A549 (cell line): ENCODE results near the gene CFAP99. TPM values are rescaled to one million over a fixed set of nuclear protein-coding genes. Genes with fewer than 3 reads are reported as not detected.
"Not testable (repeated sequence)": the region's sequence is repeated elsewhere in the genome, so short reads cannot be mapped to it uniquely, and the experiment has no call there.

Source experiments
- ATAC-seq, 2 experiments: fragments of 200-7000 bp in 1 of 2; fragments of >200 bp in 1 of 2; cut with Nextera tagmentation in 1 of 2; cut with Tn5 transposase in 1 of 2; 3 replicates each; pipeline versions ENCODE4 v1.8.0 to v1.9.1; 2018 to 2020; ENCODE audit warnings: mild to moderate bottlenecking in 1 of 2, moderate library complexity in 1 of 2
- CTCF ChIA-PET: fragments of 300-600 bp; sonication (Branson Sonifier 250); formaldehyde crosslinking; extraction: SDS; loops from one replicate; lab custom pipeline; 2021; ENCODE audit warnings: antibody characterized with exemption, inconsistent platforms; lab: Yijun Ruan, JAX
- POLR2A ChIA-PET: fragments of 350-600 bp; formaldehyde crosslinking; extraction: SDS; loops from one replicate; lab custom pipeline; 2021; ENCODE audit warnings: antibody characterized with exemption, inconsistent platforms; lab: Yijun Ruan, JAX
- DNase-seq, 2 experiments: peaks; one replicate each; pipeline versions ENCODE4 v3.0.0 to v3.0.0-alpha.2; 2011 to 2016; ENCODE audit warnings: low read depth in 1 of 2, low spot score in 1 of 2
- FAIRE-seq: peaks from 2 replicates; lab custom pipeline; 2011; peaks lifted over from hg19 to GRCh38; lab: Jason Lieb, UNC
- H3K27ac ChIP-seq, 2 experiments: fragments of >200 bp; sonication (Bioruptor Twin); formaldehyde crosslinking; 3 replicates each; pipeline ENCODE4 v1.5.1; 2016 to 2017
- H3K4me1 ChIP-seq: fragments of >200 bp; sonication (Bioruptor Twin); formaldehyde crosslinking; 3 replicates; pipeline ENCODE4 v1.6.1; 2016
- H3K4me2 ChIP-seq: fragments of >200 bp; sonication (Bioruptor Twin); formaldehyde crosslinking; 3 replicates; pipeline ENCODE4 v1.6.1; 2016
- H3K4me3 ChIP-seq: fragments of >200 bp; sonication (Bioruptor Twin); formaldehyde crosslinking; 3 replicates; pipeline ENCODE4 v1.5.1; 2016
- H3K9me3 ChIP-seq: fragments of >200 bp; sonication (Bioruptor Twin); formaldehyde crosslinking; 3 replicates; pipeline ENCODE4 v1.6.1; 2016
- CEBPB ChIP-seq, 2 experiments: fragments of >200 bp in 1 of 2; sonication (Bioruptor Twin) in 1 of 2; formaldehyde crosslinking in 1 of 2; IDR thresholded peaks; 2 replicates each; pipeline ENCODE4 v1.6.1; 2012 to 2016
- CHD4 ChIP-seq: fragments of 200-600 bp; sonication (generic); IDR thresholded peaks from 2 replicates; pipeline ENCODE4 v1.6.1; 2016; ENCODE audit warnings: antibody characterized with exemption, mild to moderate bottlenecking, borderline replicate concordance
- CTCF ChIP-seq: fragments of >200 bp; sonication (Bioruptor Twin); formaldehyde crosslinking; IDR thresholded peaks from 3 replicates; pipeline ENCODE4 v1.5.1; 2016
- EHF ChIP-seq: fragments of 250-450 bp; sonication (Bioruptor Pico); IDR thresholded peaks from 2 replicates; pipeline ENCODE4 v1.5.0; 2020; ENCODE audit warnings: mild to moderate bottlenecking
- ESRRA ChIP-seq: fragments of 150-350 bp; IDR thresholded peaks from 2 replicates; pipeline ENCODE4 v1.6.1; 2014; ENCODE audit warnings: mild to moderate bottlenecking, low read length, borderline replicate concordance
- FOSL2 ChIP-seq, 2 experiments: fragments of 450-650 bp in 1 of 2; fragments of >200 bp in 1 of 2; sonication (Bioruptor Twin) in 1 of 2; formaldehyde crosslinking; IDR thresholded peaks; 2 replicates each; pipeline versions ENCODE4 v1.5.0 to v1.6.1; 2016 to 2020; ENCODE audit warnings: mild to moderate bottlenecking in 1 of 2, moderate library complexity in 1 of 2
- GATA3 ChIP-seq: IDR thresholded peaks from 2 replicates; pipeline ENCODE4 v1.6.1; 2012; ENCODE audit warnings: borderline replicate concordance
- HOXA7 ChIP-seq: fragments of 250-450 bp; sonication (Bioruptor Pico); IDR thresholded peaks from 2 replicates; pipeline ENCODE4 v1.5.0; 2020; ENCODE audit warnings: mild to moderate bottlenecking, moderate library complexity
- JUN ChIP-seq, 2 experiments: fragments of >200 bp; sonication (Bioruptor Twin); formaldehyde crosslinking; IDR thresholded peaks; 2 replicates in 1 of 2; 3 replicates in 1 of 2; pipeline ENCODE4 v1.6.1; 2016 to 2017
- KDM1A ChIP-seq: fragments of 200-600 bp; sonication (generic); IDR thresholded peaks from 2 replicates; pipeline ENCODE4 v1.6.1; 2016; ENCODE audit warnings: low read depth, mild to moderate bottlenecking
- KDM5A ChIP-seq: fragments of 200-600 bp; sonication (generic); IDR thresholded peaks from 2 replicates; pipeline ENCODE4 v1.6.1; 2016; ENCODE audit warnings: antibody characterized with exemption, mild to moderate bottlenecking
- MYC ChIP-seq: IDR thresholded peaks from 2 replicates; pipeline ENCODE4 v1.6.1; 2012; ENCODE audit warnings: mild to moderate bottlenecking, inconsistent platforms, low read length, improper control_type of control experiment, borderline replicate concordance
- PBX3 ChIP-seq: IDR thresholded peaks from 2 replicates; pipeline ENCODE4 v1.6.1; 2012
- POLR2A ChIP-seq: IDR thresholded peaks from 2 replicates; pipeline ENCODE4 v1.6.1; 2012; ENCODE audit warnings: mild to moderate bottlenecking, low read length
- POLR2AphosphoS2 ChIP-seq: conservative IDR thresholded peaks from 2 replicates; pipeline ENCODE4 v1.6.1; 2012; ENCODE audit warnings: low read length, improper control_type of control experiment, inconsistent platforms
- RARB ChIP-seq: fragments of 250-450 bp; sonication (Bioruptor Pico); IDR thresholded peaks from 2 replicates; pipeline ENCODE4 v1.8.0; 2021; ENCODE audit warnings: mild to moderate bottlenecking, moderate library complexity
- SMC3 ChIP-seq: fragments of >200 bp; sonication (Bioruptor Twin); formaldehyde crosslinking; IDR thresholded peaks from 3 replicates; pipeline ENCODE4 v1.6.1; 2018; ENCODE audit warnings: inconsistent platforms
- ZC3H11A ChIP-seq: fragments of 450-650 bp; IDR thresholded peaks from 2 replicates; pipeline ENCODE4 v1.6.1; 2014; ENCODE audit warnings: antibody characterized with exemption, mild to moderate bottlenecking
- WGBS: methylation state at CpG from one replicate; pipeline ENCODE4 v1.1.6; 2017; ENCODE audit errors: missing lambda C conversion rate; 5-methylcytosine and 5-hydroxymethylcytosine counted together
- polyA plus RNA-seq, 4 experiments: library from polyadenylated mRNA; depleted of rRNA in 3 of 4; stranded (reverse); fragments of >200 nt; fragmentation: RNase III in 1 of 4; extraction: RNeasy Plus Mini Kit Qiagen cat#74134 plus additional on column Dnase treatment in 1 of 4; gene quantifications; 2 replicates in 3 of 4; 3 replicates in 1 of 4; pipeline ENCODE4 v1.2.3, GENCODE V29; 2011 to 2017

The CFAP99 gene
- polyA plus RNA-seq, 2 of the 4 experiments (the other 2 are of a cell fraction) = 0.09 TPM; not detected in 1

GRCh38 chr4:2378401-2378800 lies 40.4 kb upstream of the CFAP99 start (continued):
- TF ChIP-seq PBX3 (no peak), POLR2AphosphoS2 (no peak), JUN (IDR thresholded peaks at IDR 0.05) (no peak), ZC3H11A (no peak), ESRRA (no peak), CTCF (no peak), KDM5A (no peak), CHD4 (no peak)

- FAIRE-seq (no peak), ATAC-seq (no peak)
- no peak overlapping the region for H3K4me2 ChIP-seq
- CTCF ChIA-PET = no interaction called here
- WGBS = 86% methylated on average over 1 of the region's 3 CpGs
- TF ChIP-seq RARB (no peak), MYC (no peak), POLR2A (no peak), SMC3 (no peak), CTCF (no peak), GATA3 (no peak), CEBPB (IDR thresholded peaks at IDR 0.05) (no peak), ESRRA (no peak), FOSL2 (IDR thresholded peaks at IDR 0.05) (no peak), FOSL2 (CRISPR knock-in tag; IDR thresholded peaks at IDR 0.05) (no peak), HOXA7 (CRISPR knock-in tag) (no peak), KDM1A (no peak), EHF (CRISPR knock-in tag) (no peak)
- TF ChIP-seq, all 56 proteins: peak for 0
- Histone ChIP-seq H3K9me3 (no peaks in the 10 kb centered on the region), H3K4me1 (no peaks in the 10 kb centered on the region), H3K4me3 (no peak overlapping the region), H3K27ac (no peak overlapping the region)
- POLR2A ChIA-PET = no interaction called here
- DNase-seq = no peak
These were observed 39.9 kb upstream of the CFAP99 start for GRCh38 chr4:2378898-2379297.

GRCh38 chr4:2380589-2380988 lies 38.2 kb upstream of the CFAP99 start:
- POLR2A ChIA-PET, H3K4me1 ChIP-seq, ATAC-seq, H3K4me3 ChIP-seq, H3K27ac ChIP-seq, H3K4me2 ChIP-seq, DNase-seq, H3K9me3 ChIP-seq, CTCF ChIA-PET, FAIRE-seq: not testable (repeated sequence)
- 69% methylated on average over 6 of the region's 6 CpGs for WGBS

GRCh38 chr4:2382769-2383202 lies 36.0 kb upstream of the CFAP99 start:
- ATAC-seq, H3K4me3 ChIP-seq, H3K9me3 ChIP-seq, CTCF ChIA-PET, H3K4me2 ChIP-seq, H3K27ac ChIP-seq, POLR2A ChIA-PET, FAIRE-seq, H3K4me1 ChIP-seq, DNase-seq: not testable (repeated sequence)
- 88% methylated on average over 7 of the region's 7 CpGs for whole genome bisulfite sequencing

- ATAC-seq, FAIRE-seq, H3K4me2 ChIP-seq, POLR2A ChIA-PET, CTCF ChIA-PET, H3K9me3 ChIP-seq, H3K4me3 ChIP-seq, DNase-seq, H3K4me1 ChIP-seq, H3K27ac ChIP-seq: not testable (repeated sequence)
- 83% methylated on average over 8 of the region's 8 CpGs for WGBS
These were observed 35.5 kb upstream of the CFAP99 start for GRCh38 chr4:2383220-2383631.
